Hepatocyte (in vitro differentiated cells): ENCODE results near the gene CCNI.

ENCODE experiments used
- EZH2 ChIP-seq: fragments of 200-600 bp; sonication (generic); IDR thresholded peaks from 2 replicates; pipeline ENCODE4 v1.6.1; 2016; ENCODE audit warnings: antibody characterized with exemption, mild to moderate bottlenecking, borderline replicate concordance
- EZH2phosphoT487 ChIP-seq: fragments of 200-600 bp; sonication (generic); IDR thresholded peaks from one replicate; pipeline ENCODE4 v1.6.1; 2018; ENCODE audit warnings: antibody characterized with exemption, mild to moderate bottlenecking, low read depth, moderate library complexity; ENCODE audit not compliant: unreplicated experiment, severe bottlenecking
- TF ChIP-seq, protein P1 (sequence below): fragments of 200-600 bp; sonication (generic); IDR thresholded peaks from 2 replicates; pipeline ENCODE4 v1.5.1; 2016; ENCODE audit warnings: antibody characterized with exemption, mild to moderate bottlenecking; ENCODE audit not compliant: poor library complexity

DNA sequence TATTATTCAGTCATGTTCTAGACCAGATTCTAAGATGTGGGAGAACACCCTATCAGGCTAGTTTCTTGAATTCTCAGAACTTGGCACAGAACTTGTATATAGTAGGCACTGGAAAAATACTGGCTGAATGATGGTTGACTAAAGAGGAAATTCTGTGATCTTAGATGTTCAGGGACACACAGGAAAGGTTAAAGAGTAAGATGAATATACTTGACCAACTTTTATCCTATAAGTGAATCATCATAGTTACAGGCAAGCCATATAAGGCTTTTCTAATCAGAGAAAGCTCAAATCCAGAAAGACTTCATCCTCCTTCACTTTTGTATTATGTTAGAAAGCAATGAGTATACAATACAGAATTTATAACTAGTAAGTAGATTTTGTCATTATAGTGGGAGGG is 72.4 kb downstream of the CCNI start:
- TF ChIP-seq, protein P1, sequence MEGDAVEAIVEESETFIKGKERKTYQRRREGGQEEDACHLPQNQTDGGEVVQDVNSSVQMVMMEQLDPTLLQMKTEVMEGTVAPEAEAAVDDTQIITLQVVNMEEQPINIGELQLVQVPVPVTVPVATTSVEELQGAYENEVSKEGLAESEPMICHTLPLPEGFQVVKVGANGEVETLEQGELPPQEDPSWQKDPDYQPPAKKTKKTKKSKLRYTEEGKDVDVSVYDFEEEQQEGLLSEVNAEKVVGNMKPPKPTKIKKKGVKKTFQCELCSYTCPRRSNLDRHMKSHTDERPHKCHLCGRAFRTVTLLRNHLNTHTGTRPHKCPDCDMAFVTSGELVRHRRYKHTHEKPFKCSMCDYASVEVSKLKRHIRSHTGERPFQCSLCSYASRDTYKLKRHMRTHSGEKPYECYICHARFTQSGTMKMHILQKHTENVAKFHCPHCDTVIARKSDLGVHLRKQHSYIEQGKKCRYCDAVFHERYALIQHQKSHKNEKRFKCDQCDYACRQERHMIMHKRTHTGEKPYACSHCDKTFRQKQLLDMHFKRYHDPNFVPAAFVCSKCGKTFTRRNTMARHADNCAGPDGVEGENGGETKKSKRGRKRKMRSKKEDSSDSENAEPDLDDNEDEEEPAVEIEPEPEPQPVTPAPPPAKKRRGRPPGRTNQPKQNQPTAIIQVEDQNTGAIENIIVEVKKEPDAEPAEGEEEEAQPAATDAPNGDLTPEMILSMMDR: no peak
- no peak for TF ChIP-seq EZH2phosphoT487
- TF ChIP-seq EZH2: no peak
